NCI-H2227 treated with DMSO at 0.1 percent for 48 hours (cell line): ENCODE data around the gene EYA2.
"Not testable (repeated sequence)": the region's sequence is repeated elsewhere in the genome, so short reads cannot be mapped to it uniquely, and the experiment has no call there.

Source experiments
- DNase-seq: peaks from one replicate; lab custom pipeline; 2025; lab: John Stamatoyannopoulos, UW

EYA2 gene

GRCh38 chr20:46894579-46894958 is at the start of gene EYA2:
Gene EYA2, plus strand, starts transcription at chr20:46894843. Its CDS starts 95,168 bp downstream, at chr20:46990011.
- DNase-seq: no peak

GRCh38 chr20:46844965-46845364 is 49.7 kb upstream of the EYA2 start:
- DNase-seq: no peak

- DNase-seq: no peak
These were observed 45.4 kb upstream of the EYA2 start for GRCh38 chr20:46849269-46849668.

GRCh38 chr20:46849751-46850150 is 44.9 kb upstream of the EYA2 start:
- no peak for DNase-seq

- peak; percentile 96 for DNase-seq
These were observed 44.2 kb upstream of the EYA2 start for GRCh38 chr20:46850416-46850815.

GRCh38 chr20:46850896-46851295 is 43.7 kb upstream of the EYA2 start:
- no peak for DNase-seq

GRCh38 chr20:46851746-46852145 is 42.9 kb upstream of the EYA2 start:
- DNase-seq: no peak

GRCh38 chr20:46852313-46852712 is 42.3 kb upstream of the EYA2 start:
- no peak for DNase-seq

GRCh38 chr20:46853926-46854325 is 40.7 kb upstream of the EYA2 start:
- no peak for DNase-seq

- no peak for DNase-seq
These were observed 37.4 kb upstream of the EYA2 start for GRCh38 chr20:46857061-46857831.

- DNase-seq: no peak
These were observed 28.8 kb upstream of the EYA2 start for GRCh38 chr20:46865824-46866223.

- DNase-seq: no peak
These were observed 24.6 kb upstream of the EYA2 start for GRCh38 chr20:46870041-46870440.

- no peak for DNase-seq
These were observed 22.1 kb upstream of the EYA2 start for GRCh38 chr20:46872328-46873211.

GRCh38 chr20:46875059-46875458 is 19.6 kb upstream of the EYA2 start:
- DNase-seq: no peak

GRCh38 chr20:46879386-46879785 is 15.3 kb upstream of the EYA2 start:
- DNase-seq: no peak

GRCh38 chr20:46879963-46880362 is 14.7 kb upstream of the EYA2 start:
- DNase-seq: not testable (repeated sequence)

GRCh38 chr20:46883892-46884291 is 10.8 kb upstream of the EYA2 start:
- DNase-seq: no peak

- DNase-seq: no peak
These were observed 4.0 kb upstream of the EYA2 start for GRCh38 chr20:46890682-46891081.

GRCh38 chr20:46893051-46893450 is 1.6 kb upstream of the EYA2 start:
- DNase-seq: no peak

GRCh38 chr20:46893877-46894578 is 615 bp upstream of the EYA2 start:
- DNase-seq: no peak

GRCh38 chr20:46894971-46895905 is 595 bp downstream of the EYA2 start:
- DNase-seq: no peak

- peak; percentile 68 for DNase-seq
These were observed 1.2 kb downstream of the EYA2 start for GRCh38 chr20:46895906-46896242.
